ENCODE results near the gene CIAO2B. TPM values are rescaled to one million over a fixed set of nuclear protein-coding genes. Genes with fewer than 3 reads are reported as not detected.
"Not testable (repeated sequence)": the region's sequence is repeated elsewhere in the genome, so short reads cannot be mapped to it uniquely, and the experiment has no call there.

Gene CIAO2B
- total RNA-seq, 2 donors from 2014 or later: 105 to 146 TPM

DNA sequence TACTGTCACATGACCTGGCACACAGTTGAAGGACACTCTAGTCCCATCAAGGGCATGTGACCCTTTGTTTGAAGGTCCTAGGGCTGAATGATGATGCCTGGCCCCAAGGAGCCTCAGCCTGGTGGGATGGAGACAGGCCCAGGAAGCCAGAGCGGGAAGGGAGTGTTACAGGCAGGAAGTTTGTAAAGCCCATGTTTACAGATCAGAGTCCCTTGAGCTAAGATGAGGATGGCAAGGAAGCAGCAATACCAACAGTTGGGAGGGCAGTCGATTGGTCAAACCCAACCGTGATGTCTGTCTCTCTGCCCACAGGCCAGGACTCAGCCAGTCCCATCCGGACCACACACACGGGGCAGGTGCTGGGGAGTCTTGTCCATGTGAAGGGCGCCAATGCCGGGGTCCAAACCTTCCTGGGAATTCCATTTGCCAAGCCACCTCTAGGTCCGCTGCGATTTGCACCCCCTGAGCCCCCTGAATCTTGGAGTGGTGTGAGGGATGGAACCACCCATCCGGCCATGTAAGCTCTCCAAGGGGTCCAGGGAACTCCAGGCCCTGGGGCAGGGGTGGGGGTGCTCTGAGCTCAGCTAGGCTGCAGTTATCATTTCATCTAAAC lies 3.6 kb upstream of the CIAO2B start:
- intact Hi-C loops (cut with DNase I): no loop called here
- Histone ChIP-seq H3K4me3 (no peak overlapping the region), H3K27ac (peak overlapping the region; percentile 86), H3K9ac (ENCODE audit: low read depth in 2 of 2, low read length in 2 of 2) (peak overlapping the region in 1 of 2 donors; percentile 7), H3K27me3 (no peaks in the 10 kb centered on the region), H3K4me1 (peaks cover 16% of the 10 kb centered on the region), H3K36me3 (peaks cover 21% of the 10 kb centered on the region), H3K9me3 (no peaks in the 10 kb centered on the region)
- TF ChIP-seq CTCF (IDR thresholded peaks at IDR 0.05): no peak
- no peak for DNase-seq

DNA sequence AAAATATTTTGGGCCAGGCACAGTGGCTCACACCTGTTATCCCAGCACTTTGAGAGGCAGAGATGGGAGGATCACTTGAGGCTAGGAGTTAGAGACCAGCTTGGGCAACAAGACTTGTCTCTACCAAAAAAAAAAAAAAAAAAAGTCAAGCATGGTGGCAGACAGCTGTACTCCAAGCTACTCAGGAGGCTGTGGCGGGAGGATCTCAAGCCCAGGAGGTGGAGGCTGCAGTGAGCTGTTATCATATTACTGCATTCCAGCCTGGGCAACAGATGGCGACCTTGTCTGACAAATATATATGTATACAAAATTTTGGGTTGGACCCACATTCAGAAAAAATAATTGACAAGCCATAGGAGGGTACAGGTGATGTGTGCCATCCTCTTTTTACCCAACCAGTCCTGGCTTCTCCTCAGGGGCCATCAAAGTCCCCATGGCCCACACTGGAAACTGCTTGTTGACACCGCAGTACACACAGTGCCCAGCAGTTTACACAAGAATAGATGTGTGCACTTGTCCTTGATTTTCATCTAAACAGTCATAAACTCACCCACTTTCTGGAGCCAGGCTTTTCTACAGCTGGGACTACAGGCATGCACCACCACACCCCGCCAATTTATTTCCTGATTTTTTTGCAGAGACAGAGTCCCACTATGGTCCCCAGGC lies 2.8 kb upstream of the CIAO2B start:
- Histone ChIP-seq H3K27me3 (no peaks in the 10 kb centered on the region), H3K4me3 (peak overlapping the region; percentile 94), H3K9me3 (no peaks in the 10 kb centered on the region), H3K9ac (ENCODE audit: low read depth in 2 of 2, low read length in 2 of 2) (peak overlapping the region in 1 of 2 donors; percentile 99), H3K36me3 (peaks cover 15% of the 10 kb centered on the region), H3K4me1 (peaks cover 20% of the 10 kb centered on the region), H3K27ac (peak overlapping the region; percentile 86)
- intact Hi-C loops (cut with DNase I): no loop called here
- TF ChIP-seq CTCF (IDR thresholded peaks at IDR 0.05): no peak
- no peak for DNase-seq

GRCh38 chr16:66936462-66936861 lies 2.3 kb upstream of the CIAO2B start:
- Histone ChIP-seq H3K4me3 (peak overlapping the region; percentile 94), H3K36me3 (peaks cover 13% of the 10 kb centered on the region), H3K27ac (peak overlapping the region; percentile 86), H3K9me3 (no peaks in the 10 kb centered on the region), H3K27me3 (no peaks in the 10 kb centered on the region), H3K9ac (ENCODE audit: low read depth in 2 of 2, low read length in 2 of 2) (peak overlapping the region in 1 of 2 donors; percentile 99), H3K4me1 (peaks cover 20% of the 10 kb centered on the region)
- no peak for TF ChIP-seq CTCF (IDR thresholded peaks at IDR 0.05)
- intact Hi-C loops (cut with DNase I): no loop called here
- peak; percentile 71 for DNase-seq

DNA sequence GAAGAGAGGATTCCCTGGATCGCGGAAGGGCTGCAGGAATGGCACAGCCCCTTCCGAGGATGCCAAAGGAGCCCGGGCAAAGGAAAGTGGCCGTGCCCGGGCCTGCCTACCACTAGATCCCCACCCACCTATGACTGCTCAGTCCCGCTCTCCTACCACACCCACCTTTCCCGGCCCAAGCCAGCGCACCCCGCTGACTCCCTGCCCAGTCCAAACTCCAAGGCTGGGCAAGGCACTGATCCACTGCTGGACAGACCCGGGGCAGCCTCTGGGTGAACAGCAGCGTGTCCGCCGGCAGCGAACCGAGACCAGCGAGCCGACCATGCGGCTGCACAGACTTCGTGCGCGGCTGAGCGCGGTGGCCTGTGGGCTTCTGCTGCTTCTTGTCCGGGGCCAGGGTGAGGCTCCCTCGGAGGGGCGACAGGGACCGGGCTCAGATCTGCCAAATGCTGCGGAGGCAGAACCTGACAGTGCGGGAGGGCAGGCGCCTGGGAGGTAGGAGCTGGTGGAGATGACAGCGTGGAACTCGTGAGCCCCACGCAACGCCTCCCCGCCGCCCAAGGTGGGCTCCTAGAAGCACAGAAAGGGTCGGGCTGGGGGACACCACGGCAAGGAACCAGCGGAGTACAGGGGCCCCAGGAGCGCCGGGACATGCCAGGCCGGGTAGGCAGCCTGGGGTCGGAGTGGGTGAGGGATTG lies 1.3 kb upstream of the CIAO2B start, which contains the start of gene CES2:
CES2 (plus strand) TSS at position 203 of the 698 bp plus-strand sequence; CDS start at position 323, 120 bp downstream.
- DNase-seq: peak; percentile 94
- H3K9me3 ChIP-seq: no peaks in the 10 kb centered on the region
- peak within 1 kb of the TSS; percentile 97 to 99 for H3K9ac ChIP-seq (ENCODE audit: low read depth in 2 of 2, low read length in 2 of 2)
- peaks cover 5% of the 10 kb centered on the region for H3K36me3 ChIP-seq
- no peaks in the 10 kb centered on the region for H3K27me3 ChIP-seq
- peaks cover 20% of the 10 kb centered on the region for H3K4me1 ChIP-seq
- H3K4me3 ChIP-seq: peak within 1 kb of the TSS; percentile 94
- peak within 1 kb of the TSS; percentile 86 for H3K27ac ChIP-seq
- intact Hi-C loops (cut with DNase I): no loop called here
- no peak for TF ChIP-seq CTCF (IDR thresholded peaks at IDR 0.05)

DNA sequence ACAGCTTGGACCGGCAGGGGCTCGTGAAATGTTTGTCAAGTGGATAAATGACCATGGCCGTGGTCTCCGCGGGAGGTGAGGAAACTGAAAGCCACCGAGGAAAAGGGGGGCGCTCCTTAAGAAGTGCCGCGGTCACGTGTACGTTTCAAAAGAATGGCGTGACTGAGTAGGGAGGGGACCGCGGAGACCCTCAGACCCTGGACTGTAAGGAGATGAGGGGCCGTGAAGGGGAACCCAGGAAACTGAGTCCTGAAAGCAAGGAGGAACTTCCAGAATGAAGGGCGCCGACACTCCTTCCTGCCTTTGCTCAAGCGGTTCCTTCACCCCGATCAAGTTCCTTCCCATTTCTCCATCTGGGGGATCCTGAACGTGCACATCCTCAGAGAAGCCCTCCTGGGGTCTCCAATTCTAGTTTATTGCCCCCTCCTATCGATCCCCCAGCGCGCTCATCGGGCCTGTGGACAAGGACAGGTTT lies 674 bp upstream of the CIAO2B start:
- H3K9me3 ChIP-seq, DNase-seq, H3K27me3 ChIP-seq, H3K36me3 ChIP-seq: not testable (repeated sequence)
- Histone ChIP-seq H3K27ac (peak overlapping the region; percentile 86), H3K4me3 (peak overlapping the region; percentile 94), H3K4me1 (peaks cover 20% of the 10 kb centered on the region), H3K9ac (ENCODE audit: low read depth in 2 of 2, low read length in 2 of 2) (peak overlapping the region; percentile 97 to 99)
- intact Hi-C loops (cut with DNase I): loop anchor here (5.0 kb wide), 1 partner anchor 38 kb away; no protein-coding TSS in a partner anchor
